ENCODE results near the gene STRBP. TPM values are rescaled to one million over a fixed set of nuclear protein-coding genes. Genes with fewer than 3 reads are reported as not detected.
A peak's percentile ranks its signal among the peaks of the same experiment; 100 is the strongest.
"Not testable (repeated sequence)": the region's sequence is repeated elsewhere in the genome, so short reads cannot be mapped to it uniquely, and the experiment has no call there.

STRBP gene
- polyA plus RNA-seq, 3 donors from 2014 or later = 9.0 to 15.8 (median 10.4) TPM

GRCh38 chr9:123225374-123225813, 43.0 kb downstream of the STRBP start:
- Mint-ChIP-seq H3K27me3 (ENCODE audit: low read depth in 3 of 3) (peaks cover 0 to 3% (median 0%) of the 10 kb centered on the region in 3 donors), H3K9me3 (no peaks in the 10 kb centered on the region), H3K27ac (no peak overlapping the region), H3K4me1 (peaks cover 13 to 18% of the 10 kb centered on the region in 2 donors), H3K4me3 (no peak overlapping the region), H3K36me3 (peaks cover 0 to 4% (median 0%) of the 10 kb centered on the region in 3 donors)
- peak; percentile 22 to 37 (median 26) for DNase-seq

GRCh38 chr9:123220127-123220526, 48.3 kb downstream of the STRBP start:
- no peak overlapping the region for H3K27ac Mint-ChIP-seq
- H3K4me3 Mint-ChIP-seq = no peak overlapping the region
- H3K27me3 Mint-ChIP-seq (ENCODE audit: low read depth in 3 of 3) = peaks cover 0 to 2% (median 2%) of the 10 kb centered on the region in 3 donors
- peaks cover 6 to 9% of the 10 kb centered on the region in 2 donors for H3K4me1 Mint-ChIP-seq
- no peaks in the 10 kb centered on the region for H3K9me3 Mint-ChIP-seq
- no peak for DNase-seq
- H3K36me3 Mint-ChIP-seq = peaks cover 0 to 4% (median 0%) of the 10 kb centered on the region in 3 donors

GRCh38 chr9:123218831-123219230, 49.6 kb downstream of the STRBP start:
- Mint-ChIP-seq H3K27me3 (ENCODE audit: low read depth in 3 of 3) (peaks cover 0 to 2% (median 2%) of the 10 kb centered on the region in 3 donors), H3K36me3 (peaks cover 0 to 4% (median 0%) of the 10 kb centered on the region in 3 donors), H3K4me1 (no peaks in the 10 kb centered on the region), H3K9me3 (no peaks in the 10 kb centered on the region), H3K27ac (no peak overlapping the region), H3K4me3 (no peak overlapping the region)
- no peak for DNase-seq

GRCh38 chr9:123217128-123217654, 51.2 kb downstream of the STRBP start:
- Mint-ChIP-seq H3K4me3 (no peak overlapping the region), H3K4me1 (no peaks in the 10 kb centered on the region), H3K27me3 (ENCODE audit: low read depth in 3 of 3) (peaks cover 0 to 2% (median 0%) of the 10 kb centered on the region in 3 donors), H3K36me3 (peaks cover 0 to 4% (median 0%) of the 10 kb centered on the region in 3 donors), H3K27ac (no peak overlapping the region), H3K9me3 (no peaks in the 10 kb centered on the region)
- DNase-seq = no peak

GRCh38 chr9:123216251-123216797, 52.1 kb downstream of the STRBP start:
- no peaks in the 10 kb centered on the region for H3K36me3 Mint-ChIP-seq
- peaks cover 0 to 2% (median 0%) of the 10 kb centered on the region in 3 donors for H3K27me3 Mint-ChIP-seq (ENCODE audit: low read depth in 3 of 3)
- DNase-seq = no peak
- no peaks in the 10 kb centered on the region for H3K4me1 Mint-ChIP-seq
- no peaks in the 10 kb centered on the region for H3K9me3 Mint-ChIP-seq
- H3K27ac Mint-ChIP-seq = no peak overlapping the region
- H3K4me3 Mint-ChIP-seq = no peak overlapping the region

- Mint-ChIP-seq H3K9me3 (no peaks in the 10 kb centered on the region), H3K4me3 (no peak overlapping the region), H3K4me1 (no peaks in the 10 kb centered on the region), H3K27ac (no peak overlapping the region), H3K36me3 (no peaks in the 10 kb centered on the region), H3K27me3 (ENCODE audit: low read depth in 3 of 3) (peaks cover 0 to 3% (median 0%) of the 10 kb centered on the region in 3 donors)
- no peak for DNase-seq
These were observed 57.3 kb downstream of the STRBP start for GRCh38 chr9:123211081-123211480.

- Mint-ChIP-seq H3K27me3 (ENCODE audit: low read depth in 3 of 3) (peaks cover 0 to 3% (median 0%) of the 10 kb centered on the region in 3 donors), H3K4me1 (no peaks in the 10 kb centered on the region), H3K27ac (no peak overlapping the region), H3K4me3 (no peak overlapping the region), H3K36me3 (no peaks in the 10 kb centered on the region), H3K9me3 (no peaks in the 10 kb centered on the region)
- DNase-seq = no peak
These were observed 59.7 kb downstream of the STRBP start for GRCh38 chr9:123208626-123209174.

GRCh38 chr9:123206065-123206464, 62.3 kb downstream of the STRBP start:
- H3K36me3 Mint-ChIP-seq = peaks cover 0 to 3% (median 0%) of the 10 kb centered on the region in 3 donors
- H3K27me3 Mint-ChIP-seq (ENCODE audit: low read depth in 3 of 3) = peaks cover 1 to 4% (median 3%) of the 10 kb centered on the region in 3 donors
- no peaks in the 10 kb centered on the region for H3K4me1 Mint-ChIP-seq
- H3K27ac Mint-ChIP-seq = no peak overlapping the region
- no peak overlapping the region for H3K4me3 Mint-ChIP-seq
- DNase-seq = no peak
- H3K9me3 Mint-ChIP-seq = no peaks in the 10 kb centered on the region

- Mint-ChIP-seq H3K36me3 (peaks cover 0 to 3% (median 0%) of the 10 kb centered on the region in 3 donors), H3K27ac (no peak overlapping the region), H3K4me3 (no peak overlapping the region)
These were observed 67.3 kb downstream of the STRBP start for GRCh38 chr9:123201083-123201482.

GRCh38 chr9:123200469-123200868, 67.9 kb downstream of the STRBP start:
- H3K4me3 Mint-ChIP-seq; DNase-seq; H3K27me3 Mint-ChIP-seq (ENCODE audit: low read depth in 3 of 3); H3K36me3 Mint-ChIP-seq; H3K27ac Mint-ChIP-seq; H3K9me3 Mint-ChIP-seq; H3K4me1 Mint-ChIP-seq: not testable (repeated sequence)

More at GRCh38 chr9:123201083-123201482, 67.3 kb downstream of the STRBP start:
- Mint-ChIP-seq H3K4me1 (no peaks in the 10 kb centered on the region), H3K27me3 (ENCODE audit: low read depth in 3 of 3) (peaks cover 2 to 5% (median 3%) of the 10 kb centered on the region in 3 donors), H3K9me3 (no peaks in the 10 kb centered on the region)
- no peak for DNase-seq

- H3K36me3 Mint-ChIP-seq = no peaks in the 10 kb centered on the region
- peaks cover 2% of the 10 kb centered on the region in 3 donors for H3K27me3 Mint-ChIP-seq (ENCODE audit: low read depth in 3 of 3)
- DNase-seq = no peak
- H3K4me1 Mint-ChIP-seq = no peaks in the 10 kb centered on the region
- H3K27ac Mint-ChIP-seq = no peak overlapping the region
- no peak overlapping the region for H3K4me3 Mint-ChIP-seq
- no peaks in the 10 kb centered on the region for H3K9me3 Mint-ChIP-seq
These were observed 72.3 kb downstream of the STRBP start for GRCh38 chr9:123196124-123196523.

- no peak for DNase-seq
- H3K4me3 Mint-ChIP-seq = no peak overlapping the region
- H3K4me1 Mint-ChIP-seq = no peaks in the 10 kb centered on the region
- no peaks in the 10 kb centered on the region for H3K9me3 Mint-ChIP-seq
- H3K27ac Mint-ChIP-seq = no peak overlapping the region
- H3K27me3 Mint-ChIP-seq (ENCODE audit: low read depth in 3 of 3) = peaks cover 0 to 2% (median 0%) of the 10 kb centered on the region in 3 donors
- peaks cover 0 to under 1% (median 0%) of the 10 kb centered on the region in 3 donors for H3K36me3 Mint-ChIP-seq
These were observed 74.4 kb downstream of the STRBP start for GRCh38 chr9:123194023-123194422.

- Mint-ChIP-seq H3K4me3 (no peak overlapping the region), H3K36me3 (peaks cover 0 to 4% (median 0%) of the 10 kb centered on the region in 3 donors), H3K27ac (no peak overlapping the region), H3K9me3 (no peaks in the 10 kb centered on the region), H3K4me1 (no peaks in the 10 kb centered on the region), H3K27me3 (ENCODE audit: low read depth in 3 of 3) (no peaks in the 10 kb centered on the region)
- DNase-seq = no peak
These were observed 76.7 kb downstream of the STRBP start for GRCh38 chr9:123191680-123192079.

GRCh38 chr9:123191260-123191659, 77.1 kb downstream of the STRBP start:
- peaks cover 0 to 4% (median 0%) of the 10 kb centered on the region in 3 donors for H3K36me3 Mint-ChIP-seq
- H3K4me3 Mint-ChIP-seq = no peak overlapping the region
- DNase-seq = no peak
- H3K4me1 Mint-ChIP-seq = no peaks in the 10 kb centered on the region
- H3K27me3 Mint-ChIP-seq (ENCODE audit: low read depth in 3 of 3) = no peaks in the 10 kb centered on the region
- H3K27ac Mint-ChIP-seq = no peak overlapping the region
- no peaks in the 10 kb centered on the region for H3K9me3 Mint-ChIP-seq

Measured in immature natural killer cell (primary cell).